Endodermal cell (in vitro differentiated cells): ENCODE data around the gene OR10H5. TPM values are rescaled to one million over a fixed set of nuclear protein-coding genes. Genes with fewer than 3 reads are reported as not detected.

Source experiments
- DNase-seq: peaks from one replicate; pipeline ENCODE4 v3.0.0-alpha.2; 2017
- H3K27ac ChIP-seq: 2 replicates; pipeline ENCODE4 v1.5.1; 2013; ENCODE audit warnings: mild to moderate bottlenecking, low read depth, low read length, moderate library complexity
- H3K27me3 ChIP-seq: 2 replicates; pipeline ENCODE4 v1.6.1; 2013; ENCODE audit warnings: mild to moderate bottlenecking, low read length, moderate library complexity; ENCODE audit not compliant: insufficient read depth, control insufficient read depth, poor library complexity, severe bottlenecking
- H3K36me3 ChIP-seq: 2 replicates; pipeline ENCODE4 v1.7.0; 2013; ENCODE audit warnings: mild to moderate bottlenecking, low read length, moderate library complexity; ENCODE audit not compliant: control insufficient read depth, insufficient read depth
- H3K4me1 ChIP-seq: one replicate; pipeline ENCODE4 v1.7.0; 2013; ENCODE audit warnings: low read length; ENCODE audit not compliant: control insufficient read depth, insufficient read depth
- H3K4me3 ChIP-seq: 2 replicates; pipeline ENCODE4 v1.5.1; 2013; ENCODE audit warnings: mild to moderate bottlenecking, low read length, moderate library complexity
- H3K9ac ChIP-seq: 2 replicates; pipeline ENCODE4 v1.6.1; 2013; ENCODE audit warnings: mild to moderate bottlenecking, low read length, moderate library complexity; ENCODE audit not compliant: poor library complexity, severe bottlenecking; ENCODE audit errors: extremely low read depth
- H3K9me3 ChIP-seq: 2 replicates; pipeline ENCODE4 v1.6.1; 2013; ENCODE audit warnings: mild to moderate bottlenecking, low read length, moderate library complexity; ENCODE audit not compliant: control insufficient read depth
- H3K27ac Mint-ChIP-seq: 2 replicates; pipeline ENCODE4 v1.8.0; 2020; ENCODE audit warnings: mixed read lengths
- H3K27me3 Mint-ChIP-seq: 2 replicates; pipeline ENCODE4 v1.8.0; 2021; ENCODE audit warnings: mild to moderate bottlenecking, mixed read lengths; ENCODE audit not compliant: insufficient read depth
- H3K36me3 Mint-ChIP-seq: 2 replicates; pipeline ENCODE4 v1.8.0; 2020; ENCODE audit warnings: low read depth, mixed read lengths
- H3K4me1 Mint-ChIP-seq: 2 replicates; pipeline ENCODE4 v1.8.0; 2020; ENCODE audit warnings: mixed read lengths
- H3K4me3 Mint-ChIP-seq: 2 replicates; pipeline ENCODE4 v1.8.0; 2020; ENCODE audit warnings: mild to moderate bottlenecking, moderate library complexity, mixed read lengths
- H3K9me3 Mint-ChIP-seq: 2 replicates; pipeline ENCODE4 v1.8.0; 2020; ENCODE audit warnings: mild to moderate bottlenecking, mixed read lengths
- CTCF ChIP-seq: fragments of 200-600 bp; sonication (generic); conservative IDR thresholded peaks from 2 replicates; pipeline ENCODE4 v1.5.0; 2021; ENCODE audit warnings: antibody characterized with exemption, mild to moderate bottlenecking
- WGBS, 2 experiments: methylation state at CpG; one replicate each; pipeline versions ENCODE4 v1.1.5 to v1.1.7; 2013; ENCODE audit warnings: missing lambda C conversion rate in 2 of 2, mixed read lengths in 1 of 2; ENCODE audit not compliant: insufficient coverage in 1 of 2, insufficient read length in 1 of 2; 5-methylcytosine and 5-hydroxymethylcytosine counted together
- total RNA-seq, 2 donors: library from RNA; stranded (reverse); fragmentation: NEBNext Ultra II Directional in 1 of 2; extraction: Animal tissue kit (Norgen Biotek cat#: 25700) in 1 of 2; gene quantifications; 2 replicates in 1 of 2; 3 replicates in 1 of 2; pipeline ENCODE4 v1.2.1, GENCODE V29; 2021

Gene OR10H5
- total RNA-seq, 2 donors from 2014 or later = not detected

DNA sequence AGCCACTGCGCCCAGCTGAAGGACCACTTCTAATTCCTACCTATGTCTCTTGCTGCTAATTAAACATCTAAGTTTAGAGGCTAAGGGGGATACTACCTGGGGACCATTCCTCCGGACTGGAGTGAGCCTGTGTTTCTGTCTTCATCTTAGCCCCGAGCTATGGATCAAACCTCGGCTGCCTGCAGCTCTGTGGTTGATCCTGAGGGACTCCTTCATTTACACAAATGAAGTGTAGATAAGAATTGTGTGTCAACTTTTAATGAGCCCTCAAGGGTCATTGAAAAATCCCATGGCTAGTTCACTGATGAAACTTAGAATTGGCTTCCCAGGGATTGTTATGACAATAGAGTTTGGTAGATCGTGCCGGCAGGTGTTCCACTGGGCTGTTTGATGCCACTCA, 59.5 kb downstream of the OR10H5 start:
- Histone ChIP-seq H3K9me3 (peaks cover 48% of the 10 kb centered on the region), H3K27ac (no peak overlapping the region), H3K4me3 (no peak overlapping the region), H3K4me1 (no peaks in the 10 kb centered on the region), H3K36me3 (no peaks in the 10 kb centered on the region), H3K27me3 (no peaks in the 10 kb centered on the region), H3K9ac (no peak overlapping the region)
- WGBS, 2 experiments = 80 to 81% methylated on average over 6 of the region's 6 CpGs
- Mint-ChIP-seq H3K36me3 (peaks cover 4% of the 10 kb centered on the region), H3K27ac (no peak overlapping the region), H3K4me1 (no peaks in the 10 kb centered on the region), H3K27me3 (no peaks in the 10 kb centered on the region), H3K9me3 (peaks cover 89% of the 10 kb centered on the region), H3K4me3 (no peak overlapping the region)
- no peak for DNase-seq
- TF ChIP-seq CTCF = no peak

- Histone ChIP-seq H3K4me1 (no peaks in the 10 kb centered on the region), H3K36me3 (no peaks in the 10 kb centered on the region), H3K27me3 (no peaks in the 10 kb centered on the region), H3K9me3 (peaks cover 49% of the 10 kb centered on the region), H3K9ac (no peak overlapping the region), H3K4me3 (no peak overlapping the region), H3K27ac (no peak overlapping the region)
- Mint-ChIP-seq H3K27ac (no peak overlapping the region), H3K36me3 (peaks cover 4% of the 10 kb centered on the region), H3K4me1 (no peaks in the 10 kb centered on the region), H3K9me3 (peaks cover 93% of the 10 kb centered on the region), H3K4me3 (no peak overlapping the region), H3K27me3 (no peaks in the 10 kb centered on the region)
- TF ChIP-seq CTCF = no peak
- no peak for DNase-seq
- 79% methylated on average over 3 of the region's 3 CpGs; no CpG with 5 or more reads in 1 of the 2 experiments for WGBS, 2 experiments
Observed at GRCh38 chr19:15850385-15850784, 62.9 kb downstream of the OR10H5 start.

Other genes starting within 250 kb of the OR10H5 start
- not detected for gene CYP4F8, start 172.4 kb upstream of the OR10H5 start, total RNA-seq
- not detected for gene CYP4F3, start 146.8 kb upstream of the OR10H5 start, total RNA-seq
- gene CYP4F12, start 114.6 kb upstream of the OR10H5 start, total RNA-seq = not detected
- gene OR10H2, start 59.6 kb upstream of the OR10H5 start, total RNA-seq = not detected
- not detected for gene OR10H3, start 49.7 kb upstream of the OR10H5 start, total RNA-seq
- under 1 TPM in 1 of 2 donors, not detected in 1; 0.09 TPM for gene OR10H1, start 28.0 kb downstream of the OR10H5 start, total RNA-seq
- not detected for gene CYP4F2, start 110.4 kb downstream of the OR10H5 start, total RNA-seq
- not detected for gene CYP4F11, start 146.9 kb downstream of the OR10H5 start, total RNA-seq
- gene OR10H4, start 161.3 kb downstream of the OR10H5 start, total RNA-seq = not detected